Measurements from ENCODE around the gene ADGRD1.

ADGRD1 gene

GRCh38 chr12:130968611-130969010 is 14.9 kb downstream of the ADGRD1 start:
- no peak for DNase-seq

GRCh38 chr12:130969223-130969622 is 15.5 kb downstream of the ADGRD1 start:
- no peak for DNase-seq

- no peak for DNase-seq
Observed at GRCh38 chr12:130970165-130970907, 16.6 kb downstream of the ADGRD1 start.

GRCh38 chr12:130970908-130971233 is 17.2 kb downstream of the ADGRD1 start:
- DNase-seq = no peak

GRCh38 chr12:130971925-130972585 is 18.3 kb downstream of the ADGRD1 start:
- DNase-seq = no peak

GRCh38 chr12:130972586-130972950 is 18.9 kb downstream of the ADGRD1 start:
- DNase-seq = no peak

- no peak for DNase-seq
Observed at GRCh38 chr12:130973109-130973508, 19.4 kb downstream of the ADGRD1 start.

- DNase-seq = no peak
Observed at GRCh38 chr12:130973906-130974305, 20.2 kb downstream of the ADGRD1 start.

- DNase-seq = no peak
Observed at GRCh38 chr12:130975116-130975515, 21.4 kb downstream of the ADGRD1 start.

GRCh38 chr12:130976171-130976720 is 22.5 kb downstream of the ADGRD1 start:
- no peak for DNase-seq

- DNase-seq = no peak
Observed at GRCh38 chr12:130977046-130977742, 23.5 kb downstream of the ADGRD1 start.

GRCh38 chr12:130977743-130978095 is 24.0 kb downstream of the ADGRD1 start:
- peak; percentile 27 for DNase-seq

- no peak for DNase-seq
Observed at GRCh38 chr12:130978785-130979184, 25.1 kb downstream of the ADGRD1 start.

- DNase-seq = no peak
Observed at GRCh38 chr12:130981074-130981742, 27.5 kb downstream of the ADGRD1 start.

GRCh38 chr12:130981911-130982310 is 28.2 kb downstream of the ADGRD1 start:
- DNase-seq = no peak

- no peak for DNase-seq
Observed at GRCh38 chr12:130982565-130983225, 29.0 kb downstream of the ADGRD1 start.

GRCh38 chr12:130983328-130984017 is 29.8 kb downstream of the ADGRD1 start:
- no peak for DNase-seq

- DNase-seq = no peak
Observed at GRCh38 chr12:130984183-130985058, 30.7 kb downstream of the ADGRD1 start.

- DNase-seq = no peak
Observed at GRCh38 chr12:130987151-130987931, 33.6 kb downstream of the ADGRD1 start.

- DNase-seq = no peak
Observed at GRCh38 chr12:130988261-130988660, 34.6 kb downstream of the ADGRD1 start.

All from hematopoietic multipotent progenitor cell treated with erythropoietin and hydrocortisone succinate and interleukin-3 and kit ligand, for 4 days (in vitro differentiated cells).